GM19324 (cell line): Measurements from ENCODE around the gene SPOPL.
"Not testable (repeated sequence)": the region's sequence is repeated elsewhere in the genome, so short reads cannot be mapped to it uniquely, and the experiment has no call there.

Source experiments
- ATAC-seq: cut with Tn5 transposase; IDR thresholded peaks from one replicate; pipeline ENCODE4 v1.9.1; 2021; ENCODE audit warnings: mild to moderate bottlenecking, moderate library complexity; ENCODE audit not compliant: unreplicated experiment, low FRiP score

The SPOPL gene

GRCh38 chr2:138501425-138502254, at the start of gene SPOPL:
TSS of gene SPOPL (plus strand) at chr2:138501770. CDS start at chr2:138550217, 48,447 bp downstream.
- peak; percentile 88 for ATAC-seq

DNA sequence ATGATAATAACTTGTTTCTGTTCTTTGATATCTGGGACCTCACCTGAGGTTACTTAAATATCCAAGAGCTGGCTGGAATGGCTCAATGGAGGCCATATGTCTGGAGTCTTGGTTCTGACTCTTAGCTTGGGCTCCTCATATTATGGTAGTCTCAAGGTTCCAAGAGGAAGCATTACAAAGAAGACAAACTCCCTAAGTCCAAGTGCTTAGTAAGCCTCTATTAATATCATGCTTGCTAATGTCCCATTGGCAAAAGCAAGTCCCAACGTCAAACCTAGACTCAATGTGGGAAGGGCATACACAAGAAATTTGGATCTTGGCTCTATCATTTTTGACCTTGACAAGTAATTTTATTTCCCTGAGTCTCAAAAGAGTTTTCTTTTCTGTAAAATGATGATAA, 49.2 kb upstream of the SPOPL start:
- no peak for ATAC-seq

- no peak for ATAC-seq
Measured at GRCh38 chr2:138453815-138454214, 47.8 kb upstream of the SPOPL start.

- no peak for ATAC-seq
Measured at GRCh38 chr2:138454761-138455160, 46.8 kb upstream of the SPOPL start.

GRCh38 chr2:138455275-138455674, 46.3 kb upstream of the SPOPL start:
- ATAC-seq: no peak

- ATAC-seq: no peak
Measured at GRCh38 chr2:138455691-138456090, 45.9 kb upstream of the SPOPL start.

- ATAC-seq: not testable (repeated sequence)
Measured at GRCh38 chr2:138462689-138463088, 38.9 kb upstream of the SPOPL start.

DNA sequence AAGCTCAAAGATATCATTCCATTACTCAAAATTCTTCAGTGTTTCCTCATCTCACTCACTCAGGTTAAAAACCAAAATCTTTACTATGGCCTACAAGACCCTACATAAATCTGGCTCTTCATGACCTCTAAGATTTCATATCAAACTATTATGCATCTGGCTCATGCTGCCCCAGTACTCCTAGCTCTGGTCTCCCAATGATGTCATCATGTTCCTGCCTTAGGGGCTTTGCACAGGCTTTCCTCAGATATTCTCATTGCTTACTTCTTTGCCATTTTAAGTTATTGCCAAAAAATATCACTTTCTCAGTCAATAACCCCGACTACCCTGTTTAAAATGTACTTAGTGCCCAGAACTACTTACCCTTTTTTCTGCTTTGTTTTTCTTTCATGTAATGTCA, 33.0 kb upstream of the SPOPL start:
- ATAC-seq: no peak

DNA sequence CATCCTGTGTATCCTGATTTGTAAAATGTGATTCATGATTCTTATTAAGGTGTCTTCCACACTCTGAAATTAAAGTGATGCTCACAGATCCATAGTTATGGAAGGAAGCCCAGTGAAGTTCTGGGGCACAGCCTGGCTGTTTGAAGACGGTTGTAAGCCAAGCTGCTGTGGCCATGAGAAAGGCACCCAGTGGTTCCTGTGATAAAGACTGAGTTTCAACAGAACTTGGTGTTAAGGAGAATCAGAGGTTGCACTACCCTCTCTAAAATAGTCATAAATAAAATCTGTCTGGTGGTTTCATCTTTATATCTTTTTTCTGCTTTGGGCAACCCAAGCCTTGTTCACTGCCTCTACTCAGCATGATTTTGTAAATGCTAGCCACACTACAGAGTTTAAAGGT, 32.2 kb upstream of the SPOPL start:
- no peak for ATAC-seq

GRCh38 chr2:138470941-138471340, 30.6 kb upstream of the SPOPL start:
- ATAC-seq: no peak

GRCh38 chr2:138474100-138474825, 27.3 kb upstream of the SPOPL start:
- ATAC-seq: no peak

- peak; percentile 76 for ATAC-seq
Measured at GRCh38 chr2:138475277-138475776, 26.2 kb upstream of the SPOPL start.

- no peak for ATAC-seq
Measured at GRCh38 chr2:138476186-138476585, 25.4 kb upstream of the SPOPL start.

DNA sequence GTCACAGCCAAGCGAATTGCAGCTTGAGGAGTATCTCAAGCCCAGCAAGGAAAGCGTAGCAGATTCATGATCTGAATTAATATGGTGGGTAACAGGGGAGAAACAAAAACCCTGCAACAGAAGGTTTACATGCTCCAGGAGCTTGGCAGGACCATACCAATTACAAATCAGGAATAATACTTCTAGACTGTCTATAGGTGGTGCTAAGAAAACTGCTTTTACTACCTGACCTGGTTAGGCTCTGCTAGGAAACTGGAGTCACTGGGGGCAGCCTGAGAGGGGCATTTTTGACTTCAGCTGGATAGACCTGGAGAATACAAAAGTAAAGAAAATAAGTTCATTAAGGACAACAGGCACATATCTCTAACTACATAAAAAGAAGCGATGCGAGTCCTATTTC, 24.6 kb upstream of the SPOPL start:
- ATAC-seq: no peak

GRCh38 chr2:138482796-138483195, 18.8 kb upstream of the SPOPL start:
- not testable (repeated sequence) for ATAC-seq

GRCh38 chr2:138485019-138485418, 16.6 kb upstream of the SPOPL start:
- ATAC-seq: no peak

DNA sequence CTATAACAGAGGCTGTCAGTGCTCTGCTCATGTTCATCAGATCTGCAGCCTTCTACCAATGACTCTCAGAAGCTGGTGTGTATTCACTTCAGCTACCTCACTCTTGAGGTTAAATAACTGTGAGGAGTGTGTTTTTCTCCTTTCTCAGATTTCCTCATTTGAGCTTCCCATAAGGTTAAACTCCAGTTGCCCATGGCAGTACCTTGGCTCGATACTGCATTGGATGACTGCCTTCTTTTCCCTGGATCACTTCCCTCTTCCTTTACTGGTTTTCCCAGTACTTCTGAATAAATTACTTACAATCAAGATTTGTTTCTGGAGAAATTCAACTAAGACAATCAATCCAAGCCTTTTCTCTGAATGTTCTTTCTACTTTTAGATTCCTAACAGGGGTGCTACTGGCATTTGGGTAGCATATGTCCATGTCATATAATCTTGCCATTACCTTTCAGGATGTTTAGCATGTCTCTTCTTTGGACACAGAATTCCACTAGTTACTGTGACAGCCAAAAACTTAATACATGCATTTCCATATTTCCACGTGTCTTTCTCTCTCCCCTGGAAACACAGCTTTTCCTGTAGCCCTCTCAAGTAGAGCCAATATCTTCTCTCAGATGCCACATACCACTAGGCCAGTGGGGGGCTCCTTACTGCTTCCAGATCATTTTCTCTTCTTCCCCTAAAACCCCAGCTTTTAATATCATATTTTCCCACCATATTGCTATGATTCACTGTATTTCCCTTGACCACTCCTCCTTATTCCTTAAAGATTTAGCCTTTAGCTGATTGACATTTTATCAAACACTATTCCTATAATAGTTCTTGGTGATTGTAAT, 15.0 kb upstream of the SPOPL start:
- no peak for ATAC-seq

GRCh38 chr2:138490673-138491494, 10.7 kb upstream of the SPOPL start:
- no peak for ATAC-seq

GRCh38 chr2:138491495-138491862, 10.1 kb upstream of the SPOPL start:
- no peak for ATAC-seq

GRCh38 chr2:138492160-138492559, 9.4 kb upstream of the SPOPL start:
- ATAC-seq: no peak
